ENCODE results near the gene MAD1L1. TPM values are rescaled to one million over a fixed set of nuclear protein-coding genes. Genes with fewer than 3 reads are reported as not detected.

The MAD1L1 gene
- total and polyA plus RNA-seq, 11 donors, result 11.1 to 29.7 (median 20.9) TPM

DNA sequence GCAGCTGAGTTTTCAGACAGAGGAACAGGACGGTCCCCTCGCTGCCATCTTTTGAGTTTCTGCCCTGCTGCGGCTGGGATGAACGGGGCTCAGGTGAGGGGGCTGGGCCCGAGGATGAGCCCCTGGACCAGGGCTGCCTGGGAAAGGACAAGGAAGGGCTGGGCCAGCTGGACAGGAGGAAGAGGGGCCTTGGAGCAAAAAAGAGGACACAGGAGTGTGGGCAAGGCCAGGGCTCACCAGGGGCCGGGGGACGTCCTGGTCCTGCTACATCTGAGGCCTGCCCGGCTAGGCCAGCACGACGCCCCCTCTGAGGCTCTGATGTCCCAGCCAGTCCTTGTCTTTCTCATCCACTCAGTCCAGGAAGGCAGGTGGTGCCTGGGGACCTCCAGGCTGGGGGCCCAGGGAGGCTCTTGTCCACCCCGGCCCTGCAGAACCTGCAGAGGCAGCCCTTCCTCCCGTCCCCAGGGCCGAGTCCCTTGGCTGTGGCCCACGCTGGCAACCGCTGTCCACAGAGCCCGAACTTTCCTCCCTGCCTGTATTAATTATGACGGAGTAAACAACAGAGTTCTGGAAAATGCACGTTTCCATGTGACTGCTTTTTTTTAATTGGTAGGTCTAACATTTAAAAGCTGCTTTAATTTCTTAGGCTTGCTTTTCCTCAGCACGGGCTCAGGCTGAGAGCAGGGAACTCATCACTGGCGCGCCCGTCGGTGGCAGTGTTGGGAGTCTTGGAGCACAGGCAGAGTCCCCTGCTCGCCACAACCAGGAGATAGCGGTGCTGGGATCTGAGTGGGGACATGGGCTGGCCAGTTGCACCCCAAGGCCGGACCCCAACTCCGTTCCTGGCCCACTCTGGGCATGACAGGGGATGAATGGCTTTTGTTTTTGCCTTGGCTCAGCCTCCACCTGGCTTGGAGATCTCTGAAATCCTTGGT is 375.0 kb downstream of the MAD1L1 start:
- no peaks in the 10 kb centered on the region for H3K4me1 ChIP-seq
- no peak for ATAC-seq
- no peak overlapping the region for H3K4me3 ChIP-seq
- peak in 3 of 5 donors; percentile 11 to 53 (median 17) for DNase-seq
- H3K9me3 ChIP-seq, result no peaks in the 10 kb centered on the region
- WGBS, 4 donors, result 93 to 97% (median 96%) methylated on average over 21 to 27 of the region's 27 CpGs
- intact Hi-C loops (cut with DNase I), result no loop called here
- no peaks in the 10 kb centered on the region for H3K36me3 ChIP-seq
- no peak overlapping the region for H3K27ac ChIP-seq
- H3K27me3 ChIP-seq, result no peaks in the 10 kb centered on the region
- no peak for TF ChIP-seq POLR2A (IDR thresholded peaks at IDR 0.05)
- TF ChIP-seq, protein P1, sequence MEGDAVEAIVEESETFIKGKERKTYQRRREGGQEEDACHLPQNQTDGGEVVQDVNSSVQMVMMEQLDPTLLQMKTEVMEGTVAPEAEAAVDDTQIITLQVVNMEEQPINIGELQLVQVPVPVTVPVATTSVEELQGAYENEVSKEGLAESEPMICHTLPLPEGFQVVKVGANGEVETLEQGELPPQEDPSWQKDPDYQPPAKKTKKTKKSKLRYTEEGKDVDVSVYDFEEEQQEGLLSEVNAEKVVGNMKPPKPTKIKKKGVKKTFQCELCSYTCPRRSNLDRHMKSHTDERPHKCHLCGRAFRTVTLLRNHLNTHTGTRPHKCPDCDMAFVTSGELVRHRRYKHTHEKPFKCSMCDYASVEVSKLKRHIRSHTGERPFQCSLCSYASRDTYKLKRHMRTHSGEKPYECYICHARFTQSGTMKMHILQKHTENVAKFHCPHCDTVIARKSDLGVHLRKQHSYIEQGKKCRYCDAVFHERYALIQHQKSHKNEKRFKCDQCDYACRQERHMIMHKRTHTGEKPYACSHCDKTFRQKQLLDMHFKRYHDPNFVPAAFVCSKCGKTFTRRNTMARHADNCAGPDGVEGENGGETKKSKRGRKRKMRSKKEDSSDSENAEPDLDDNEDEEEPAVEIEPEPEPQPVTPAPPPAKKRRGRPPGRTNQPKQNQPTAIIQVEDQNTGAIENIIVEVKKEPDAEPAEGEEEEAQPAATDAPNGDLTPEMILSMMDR (IDR thresholded peaks at IDR 0.05), result no peak

DNA sequence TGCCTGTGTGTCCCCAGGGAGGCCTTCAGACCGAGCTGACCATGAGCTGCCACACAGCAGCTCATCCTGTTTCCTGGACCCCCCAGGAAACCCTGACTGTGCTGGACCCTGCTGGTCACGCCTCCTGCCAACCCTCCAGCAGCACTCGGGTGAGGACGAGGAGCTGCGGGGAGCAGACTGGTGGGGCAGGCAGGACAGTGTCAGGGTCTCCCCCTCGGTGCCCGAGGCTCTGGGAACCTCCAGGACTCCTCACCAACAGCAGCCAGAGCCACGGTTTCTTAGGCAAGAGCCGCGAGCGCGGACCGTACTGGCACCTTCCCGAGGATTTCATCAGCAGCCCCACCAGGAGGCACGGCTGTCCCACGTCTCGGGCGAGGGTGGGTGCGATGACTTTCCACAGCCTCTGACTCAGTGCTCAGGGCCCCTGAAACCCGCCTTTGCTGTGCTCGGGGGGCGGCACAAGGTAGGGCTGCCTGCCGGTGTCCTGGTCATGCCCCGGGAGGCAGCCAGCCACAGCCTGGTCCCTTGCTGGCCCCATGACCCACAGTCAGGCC is 375.8 kb downstream of the MAD1L1 start:
- Histone ChIP-seq H3K27ac (no peak overlapping the region), H3K27me3 (no peaks in the 10 kb centered on the region), H3K9me3 (no peaks in the 10 kb centered on the region), H3K4me3 (no peak overlapping the region), H3K36me3 (no peaks in the 10 kb centered on the region), H3K4me1 (no peaks in the 10 kb centered on the region)
- 89 to 100% (median 93%) methylated on average over 2 to 24 of the region's 24 CpGs for WGBS, 4 donors
- intact Hi-C loops (cut with DNase I), result no loop called here
- ATAC-seq, result no peak
- DNase-seq, result peak in 3 of 5 donors; percentile 16 to 44 (median 17)
- TF ChIP-seq, protein P1 (IDR thresholded peaks at IDR 0.05), result no peak
- TF ChIP-seq POLR2A (IDR thresholded peaks at IDR 0.05), result no peak

DNA sequence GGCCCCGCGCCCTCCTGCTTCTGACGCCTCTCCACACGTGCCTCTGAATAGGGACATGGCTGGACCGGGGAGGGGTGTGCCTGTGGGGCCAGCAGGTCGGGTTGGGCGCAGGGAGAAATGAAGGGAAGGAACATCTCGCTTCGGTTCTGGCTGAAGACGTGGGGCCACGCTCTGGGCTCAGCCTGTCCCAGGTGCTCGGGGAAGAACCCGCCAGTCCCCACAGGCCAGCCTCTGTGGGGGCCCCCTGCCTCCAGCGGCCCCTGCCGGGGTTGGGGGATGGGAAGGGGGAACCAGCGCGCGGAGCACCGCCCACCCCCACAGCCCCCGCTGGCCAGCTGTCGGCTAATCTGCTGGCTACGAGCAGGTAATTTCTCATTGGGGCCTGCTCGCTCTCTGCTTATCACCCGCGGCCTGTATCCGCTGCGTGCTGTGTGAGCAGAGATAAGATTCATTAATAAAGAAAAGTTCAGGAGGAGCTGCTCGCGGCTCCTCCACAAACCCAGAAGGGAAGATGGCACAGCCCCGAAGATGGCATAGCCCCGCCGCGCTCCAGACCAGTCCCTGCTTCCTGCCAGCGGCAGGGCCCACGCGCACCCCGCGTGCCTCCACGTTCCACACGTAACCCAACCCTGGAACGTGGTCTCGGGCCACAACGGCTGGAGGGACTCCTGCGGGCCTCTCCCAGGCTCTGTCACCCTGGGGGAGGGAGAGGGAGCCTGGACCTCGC is 376.4 kb downstream of the MAD1L1 start:
- no peak overlapping the region for H3K4me3 ChIP-seq
- ATAC-seq, result no peak

More for the DNA sequence above, 376.4 kb downstream of the MAD1L1 start:
- intact Hi-C loops (cut with DNase I), result no loop called here
- Histone ChIP-seq H3K4me1 (no peaks in the 10 kb centered on the region), H3K9me3 (no peaks in the 10 kb centered on the region), H3K27me3 (no peaks in the 10 kb centered on the region), H3K36me3 (no peaks in the 10 kb centered on the region), H3K27ac (no peak overlapping the region)
- TF ChIP-seq, protein P1 (IDR thresholded peaks at IDR 0.05), result no peak
- TF ChIP-seq POLR2A (IDR thresholded peaks at IDR 0.05), result no peak
- WGBS, 4 donors, result 72 to 83% (median 80%) methylated on average over 29 to 45 of the region's 45 CpGs
- peak in 3 of 5 donors; percentile 17 to 56 (median 18) for DNase-seq
